IPS-18a (cell line): Measurements from ENCODE around the gene AGAP3.

Source experiments
- H3K27ac ChIP-seq: one replicate; pipeline ENCODE4 v1.5.1; 2013; ENCODE audit warnings: low read length
- H3K27me3 ChIP-seq: one replicate; pipeline ENCODE4 v1.6.1; 2013; ENCODE audit warnings: mild to moderate bottlenecking, low read length; ENCODE audit not compliant: control insufficient read depth, insufficient read depth
- H3K36me3 ChIP-seq: one replicate; pipeline ENCODE4 v1.6.1; 2013; ENCODE audit warnings: low read depth, low read length; ENCODE audit not compliant: control insufficient read depth
- H3K4me1 ChIP-seq: one replicate; pipeline ENCODE4 v1.6.1; 2013; ENCODE audit warnings: low read depth, low read length; ENCODE audit not compliant: control insufficient read depth
- H3K4me3 ChIP-seq: one replicate; pipeline ENCODE4 v1.5.1; 2013; ENCODE audit warnings: low read length
- H3K9ac ChIP-seq: one replicate; pipeline ENCODE4 v1.6.1; 2013; ENCODE audit warnings: mild to moderate bottlenecking, low read length, moderate library complexity
- H3K9me3 ChIP-seq: one replicate; pipeline ENCODE4 v1.6.1; 2013; ENCODE audit warnings: low read depth, low read length; ENCODE audit not compliant: control insufficient read depth

AGAP3 gene

GRCh38 chr7:151173386-151174245 lies 87.3 kb downstream of the AGAP3 start:
- Histone ChIP-seq H3K27ac (no peak overlapping the region), H3K9ac (no peak overlapping the region), H3K36me3 (no peaks in the 10 kb centered on the region), H3K27me3 (peaks cover 68% of the 10 kb centered on the region), H3K4me3 (no peak overlapping the region), H3K4me1 (no peaks in the 10 kb centered on the region), H3K9me3 (no peaks in the 10 kb centered on the region)

- Histone ChIP-seq H3K9me3 (no peaks in the 10 kb centered on the region), H3K27ac (no peak overlapping the region), H3K36me3 (no peaks in the 10 kb centered on the region), H3K27me3 (peaks cover 60% of the 10 kb centered on the region), H3K4me3 (no peak overlapping the region), H3K4me1 (no peaks in the 10 kb centered on the region), H3K9ac (no peak overlapping the region)
Measured at GRCh38 chr7:151174246-151175046, 88.2 kb downstream of the AGAP3 start.

GRCh38 chr7:151175047-151175792 lies 88.9 kb downstream of the AGAP3 start:
- H3K36me3 ChIP-seq = no peaks in the 10 kb centered on the region
- no peak overlapping the region for H3K4me3 ChIP-seq
- no peak overlapping the region for H3K9ac ChIP-seq
- no peak overlapping the region for H3K27ac ChIP-seq
- H3K9me3 ChIP-seq = no peaks in the 10 kb centered on the region
- H3K4me1 ChIP-seq = no peaks in the 10 kb centered on the region
- peaks cover 52% of the 10 kb centered on the region for H3K27me3 ChIP-seq

- Histone ChIP-seq H3K27ac (no peak overlapping the region), H3K36me3 (no peaks in the 10 kb centered on the region), H3K4me3 (no peak overlapping the region), H3K9me3 (no peaks in the 10 kb centered on the region), H3K4me1 (no peaks in the 10 kb centered on the region), H3K27me3 (peaks cover 46% of the 10 kb centered on the region), H3K9ac (no peak overlapping the region)
Measured at GRCh38 chr7:151175793-151176311, 89.6 kb downstream of the AGAP3 start.

GRCh38 chr7:151176401-151176800 lies 90.1 kb downstream of the AGAP3 start:
- H3K27ac ChIP-seq = no peak overlapping the region
- peaks cover 41% of the 10 kb centered on the region for H3K27me3 ChIP-seq
- H3K9ac ChIP-seq = no peak overlapping the region
- H3K36me3 ChIP-seq = no peaks in the 10 kb centered on the region
- no peak overlapping the region for H3K4me3 ChIP-seq
- no peaks in the 10 kb centered on the region for H3K4me1 ChIP-seq
- H3K9me3 ChIP-seq = no peaks in the 10 kb centered on the region

GRCh38 chr7:151177310-151177709 lies 91.0 kb downstream of the AGAP3 start:
- Histone ChIP-seq H3K4me1 (no peaks in the 10 kb centered on the region), H3K36me3 (no peaks in the 10 kb centered on the region), H3K27ac (no peak overlapping the region), H3K9ac (no peak overlapping the region), H3K9me3 (no peaks in the 10 kb centered on the region), H3K27me3 (peaks cover 34% of the 10 kb centered on the region), H3K4me3 (no peak overlapping the region)

GRCh38 chr7:151178236-151178635 lies 92.0 kb downstream of the AGAP3 start:
- no peaks in the 10 kb centered on the region for H3K36me3 ChIP-seq
- H3K9me3 ChIP-seq = no peaks in the 10 kb centered on the region
- H3K27me3 ChIP-seq = peaks cover 26% of the 10 kb centered on the region
- H3K27ac ChIP-seq = no peak overlapping the region
- H3K4me3 ChIP-seq = no peak overlapping the region
- no peaks in the 10 kb centered on the region for H3K4me1 ChIP-seq
- no peak overlapping the region for H3K9ac ChIP-seq

GRCh38 chr7:151178831-151179230 lies 92.6 kb downstream of the AGAP3 start:
- H3K4me3 ChIP-seq = no peak overlapping the region
- no peak overlapping the region for H3K27ac ChIP-seq
- no peaks in the 10 kb centered on the region for H3K36me3 ChIP-seq
- peaks cover 20% of the 10 kb centered on the region for H3K27me3 ChIP-seq
- H3K9ac ChIP-seq = no peak overlapping the region
- no peaks in the 10 kb centered on the region for H3K4me1 ChIP-seq
- no peaks in the 10 kb centered on the region for H3K9me3 ChIP-seq

GRCh38 chr7:151179287-151179860 lies 93.1 kb downstream of the AGAP3 start:
- Histone ChIP-seq H3K36me3 (no peaks in the 10 kb centered on the region), H3K4me1 (no peaks in the 10 kb centered on the region), H3K27ac (no peak overlapping the region), H3K27me3 (peaks cover 20% of the 10 kb centered on the region), H3K9me3 (no peaks in the 10 kb centered on the region), H3K9ac (no peak overlapping the region), H3K4me3 (no peak overlapping the region)

- no peak overlapping the region for H3K4me3 ChIP-seq
- no peaks in the 10 kb centered on the region for H3K4me1 ChIP-seq
- no peak overlapping the region for H3K27ac ChIP-seq
- no peaks in the 10 kb centered on the region for H3K9me3 ChIP-seq
- no peak overlapping the region for H3K9ac ChIP-seq
- peaks cover 16% of the 10 kb centered on the region for H3K27me3 ChIP-seq
- no peaks in the 10 kb centered on the region for H3K36me3 ChIP-seq
Measured at GRCh38 chr7:151179946-151180345, 93.7 kb downstream of the AGAP3 start.

- Histone ChIP-seq H3K9me3 (no peaks in the 10 kb centered on the region), H3K27ac (no peak overlapping the region), H3K4me3 (no peak overlapping the region), H3K36me3 (no peaks in the 10 kb centered on the region), H3K4me1 (no peaks in the 10 kb centered on the region), H3K27me3 (peaks cover 10% of the 10 kb centered on the region), H3K9ac (no peak overlapping the region)
Measured at GRCh38 chr7:151181011-151181431, 94.7 kb downstream of the AGAP3 start.
